NT2/D1 (cell line): ENCODE measurements around the gene BAIAP2L2.

Experiments
- SUZ12 ChIP-seq: IDR thresholded peaks from 2 replicates; pipeline ENCODE4 v1.6.1; 2011; ENCODE audit not compliant: insufficient read length, insufficient read depth; ENCODE audit errors: extremely low read depth
- YY1 ChIP-seq: IDR thresholded peaks from 2 replicates; pipeline ENCODE4 v1.6.1; 2011; ENCODE audit not compliant: insufficient read length, insufficient read depth
- ZNF274 ChIP-seq: IDR thresholded peaks from 2 replicates; pipeline ENCODE4 v1.6.1; 2011; ENCODE audit warnings: mild to moderate bottlenecking, low read depth, low read length

GRCh38 chr22:38042488-38042790 lies 68.0 kb downstream of the BAIAP2L2 start:
- TF ChIP-seq SUZ12 (no peak), ZNF274 (no peak), YY1 (no peak)
